ENCODE data around the gene BDH1.
"Not testable (repeated sequence)": the region's sequence is repeated elsewhere in the genome, so short reads cannot be mapped to it uniquely, and the experiment has no call there.

DNA sequence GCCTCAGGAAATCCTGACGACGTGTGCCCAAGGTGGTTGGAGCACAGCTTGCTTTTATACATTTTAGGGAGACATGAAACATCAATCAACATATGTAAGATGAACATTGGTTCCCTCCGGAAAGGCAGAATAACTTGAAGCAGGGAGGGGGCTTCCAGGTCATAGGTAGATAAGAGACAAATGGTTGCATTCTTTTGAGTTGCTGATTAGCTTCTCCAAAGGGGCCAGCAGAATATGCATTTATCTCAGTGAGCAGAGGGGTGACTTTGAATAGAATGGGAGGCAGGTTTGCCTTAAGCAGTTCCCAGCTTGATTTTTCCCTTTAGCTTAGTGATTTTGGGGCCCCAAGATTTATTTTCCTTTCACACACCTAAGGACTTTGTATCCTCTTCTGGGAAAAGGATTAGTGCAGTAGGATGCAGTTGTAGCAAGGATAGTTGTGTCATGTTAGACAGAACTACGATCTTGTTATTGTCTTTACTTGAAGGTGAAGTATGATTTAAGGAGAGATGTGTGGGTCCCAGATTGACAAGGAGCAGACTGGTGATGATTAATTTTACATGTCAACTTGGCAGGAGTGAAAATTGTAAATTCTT, 18.7 kb upstream of the BDH1 start:
- TF ChIP-seq RFX5 (IDR thresholded peaks at IDR 0.05; ENCODE audit: borderline replicate concordance, low read depth, low read length); JUND (IDR thresholded peaks at IDR 0.05; ENCODE audit: low read length); EP300 (IDR thresholded peaks at IDR 0.05; ENCODE audit: borderline replicate concordance in 1 of 2, low read depth in 2 of 2, low read length in 2 of 2); CHD2 (IDR thresholded peaks at IDR 0.05; ENCODE audit: low read length): not testable (repeated sequence)
